Forelimb muscle (tissue), 1 donor: ENCODE data around the gene HOXC12. TPM values are rescaled to one million over a fixed set of nuclear protein-coding genes. Genes with fewer than 3 reads are reported as not detected.
A peak's percentile ranks its signal among the peaks of the same experiment; 100 is the strongest.

Experiments
- DNase-seq: peaks from one replicate; pipeline ENCODE4 v3.0.0-alpha.2; 2013; ENCODE audit warnings: low read depth
- polyA plus RNA-seq: library from polyadenylated mRNA; unstranded; fragments of 120-200 nt; gene quantifications from one replicate; pipeline ENCODE4 v1.2.1, GENCODE V29; 2013; ENCODE audit not compliant: insufficient read length

The HOXC12 gene
- polyA plus RNA-seq, 1 donor: not detected

GRCh38 chr12:53996240-53997203, 41.8 kb downstream of the HOXC12 start:
- no peak for DNase-seq

GRCh38 chr12:53997204-53998109, 42.8 kb downstream of the HOXC12 start:
- DNase-seq: no peak

- DNase-seq: no peak
Observed at GRCh38 chr12:53998110-53998899, 43.6 kb downstream of the HOXC12 start.

- no peak for DNase-seq
Observed at GRCh38 chr12:53998900-53999236, 44.2 kb downstream of the HOXC12 start.

GRCh38 chr12:53999559-54000115, 44.9 kb downstream of the HOXC12 start:
- DNase-seq: no peak

- no peak for DNase-seq
Observed at GRCh38 chr12:54000116-54001114, 45.7 kb downstream of the HOXC12 start, which contains the start of gene HOXC9. TSS of gene HOXC9 (plus strand) at chr12:54000161. CDS start at chr12:54000189, 28 bp downstream.

- no peak for DNase-seq
Observed at GRCh38 chr12:54001283-54002187, 46.8 kb downstream of the HOXC12 start.

GRCh38 chr12:54002278-54002914, 47.7 kb downstream of the HOXC12 start:
- DNase-seq: no peak

- DNase-seq: no peak
Observed at GRCh38 chr12:54002915-54003389, 48.2 kb downstream of the HOXC12 start.

GRCh38 chr12:54003625-54004024, 48.9 kb downstream of the HOXC12 start:
- DNase-seq: no peak

- DNase-seq: no peak
Observed at GRCh38 chr12:54004063-54004840, 49.5 kb downstream of the HOXC12 start.

GRCh38 chr12:54004841-54005530, 50.3 kb downstream of the HOXC12 start:
- DNase-seq: no peak

GRCh38 chr12:54005531-54005852, 50.8 kb downstream of the HOXC12 start:
- DNase-seq: no peak

GRCh38 chr12:54005853-54006558, 51.3 kb downstream of the HOXC12 start:
- DNase-seq: peak; percentile 44

GRCh38 chr12:54006559-54007220, 52.0 kb downstream of the HOXC12 start:
- no peak for DNase-seq
